Stimulated activated naive CD8-positive, alpha-beta T cell treated with anti-CD3 and anti-CD28 coated beads, Interleukin-15, amount 100 ng/mL, for 72 hours (primary cell): ENCODE data around the gene DYNLL2.
"Not testable (repeated sequence)": the region's sequence is repeated elsewhere in the genome, so short reads cannot be mapped to it uniquely, and the experiment has no call there.

ENCODE experiments used
- ATAC-seq: fragments of 150-1000 bp; cut with Tn5 transposase; 2 replicates; pipeline ENCODE4 v1.10.0; 2021; ENCODE audit warnings: mild to moderate bottlenecking, moderate library complexity
- DNase-seq, 2 donors: peaks; one replicate each; pipeline ENCODE4 v3.0.0; 2021 to 2022
- H3K27ac Mint-ChIP-seq, 2 donors: one replicate each; pipeline ENCODE4 v1.8.0; 2022; ENCODE audit warnings: mild to moderate bottlenecking in 2 of 2, mixed read lengths in 2 of 2, moderate library complexity in 2 of 2
- H3K27me3 Mint-ChIP-seq: one replicate; pipeline ENCODE4 v1.8.0; 2022; ENCODE audit warnings: mixed read lengths
- H3K4me1 Mint-ChIP-seq: one replicate; pipeline ENCODE4 v1.8.0; 2022; ENCODE audit warnings: mild to moderate bottlenecking, mixed read lengths
- H3K4me3 Mint-ChIP-seq, 2 donors: one replicate each; pipeline ENCODE4 v1.8.0; 2022; ENCODE audit warnings: mild to moderate bottlenecking in 2 of 2, mixed read lengths in 2 of 2, moderate library complexity in 1 of 2
- H3K9me3 Mint-ChIP-seq, 2 donors: one replicate each; pipeline ENCODE4 v1.8.0; 2022; ENCODE audit warnings: mixed read lengths in 2 of 2

Gene DYNLL2

DNA sequence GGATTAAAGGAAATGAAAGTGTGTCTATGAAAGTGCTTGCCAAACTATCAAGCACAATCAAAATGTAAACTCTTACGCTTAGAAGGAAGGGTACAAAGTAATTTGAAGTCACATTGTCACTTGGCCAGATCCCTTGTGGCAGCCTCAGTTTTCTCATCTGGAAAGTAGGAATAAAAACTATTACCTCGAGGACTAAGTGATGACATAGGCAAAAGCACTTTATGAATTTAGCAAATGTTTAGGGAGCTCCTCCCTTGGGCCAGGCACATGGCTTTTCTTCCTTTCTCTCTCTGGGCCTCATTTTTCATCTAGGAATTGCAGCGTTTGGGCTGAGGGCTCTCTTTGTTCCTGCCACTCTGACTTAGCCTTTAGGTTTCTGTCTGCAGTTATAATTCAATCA is 28.5 kb downstream of the DYNLL2 start:
- Mint-ChIP-seq H3K4me1 (no peaks in the 10 kb centered on the region), H3K9me3 (no peaks in the 10 kb centered on the region), H3K4me3 (no peak overlapping the region), H3K27ac (no peak overlapping the region), H3K27me3 (no peaks in the 10 kb centered on the region)
- DNase-seq: no peak
- ATAC-seq: no peak

DNA sequence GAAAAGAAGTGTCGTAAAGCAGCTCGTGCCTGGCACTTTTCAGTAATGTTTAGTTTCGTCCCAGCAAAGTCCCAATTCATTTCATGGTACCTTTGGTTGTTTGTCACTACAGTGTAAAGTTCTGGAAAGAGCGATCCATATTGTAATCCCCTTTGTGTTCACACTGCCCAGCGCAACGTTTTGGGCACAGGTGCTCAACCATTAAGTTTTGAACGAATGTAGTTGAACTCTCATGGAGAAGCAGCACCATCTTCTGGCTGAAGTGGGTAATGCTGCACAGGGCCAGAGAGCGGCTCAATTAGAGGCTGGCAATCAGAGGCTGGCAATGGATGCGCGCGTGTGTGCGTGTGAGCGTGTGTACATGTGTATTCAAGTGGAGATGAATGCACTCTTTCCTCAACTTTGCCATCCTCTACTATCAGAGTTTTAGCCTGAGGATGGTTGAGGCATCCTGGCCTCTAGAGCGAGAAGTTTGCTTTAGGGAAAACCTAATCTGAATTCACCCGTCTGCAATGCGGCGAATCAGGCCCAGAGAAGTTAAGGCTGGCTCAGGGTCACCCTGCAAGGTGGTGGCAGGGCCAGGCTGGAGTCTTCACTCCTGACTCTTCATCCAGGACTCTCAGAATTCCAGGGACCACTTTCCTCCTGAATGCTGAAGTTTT is 29.9 kb downstream of the DYNLL2 start:
- Mint-ChIP-seq H3K4me3 (no peak overlapping the region), H3K9me3 (no peaks in the 10 kb centered on the region), H3K27ac (no peak overlapping the region), H3K4me1 (no peaks in the 10 kb centered on the region), H3K27me3 (no peaks in the 10 kb centered on the region)
- DNase-seq: peak; percentile 81 to 82
- peak; percentile 89 for ATAC-seq

DNA sequence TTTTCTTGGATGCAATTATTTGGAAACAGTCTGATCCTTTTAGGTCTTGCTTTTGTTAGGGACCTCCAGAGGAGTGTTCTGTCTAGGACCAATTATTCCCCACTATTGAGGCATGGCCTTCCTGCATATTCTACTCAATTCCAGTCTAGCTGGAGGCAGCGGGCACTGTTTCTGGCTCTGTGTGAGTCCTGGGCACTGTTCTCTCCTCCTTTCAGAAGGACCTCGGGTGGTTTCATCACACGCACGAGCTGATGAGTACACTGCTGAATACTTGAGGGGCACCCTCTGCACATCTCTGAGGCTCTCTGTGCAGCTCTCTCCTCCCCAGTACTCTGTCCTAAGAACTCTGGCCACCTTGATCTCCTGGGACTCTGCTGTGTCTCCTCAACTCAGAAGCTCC is 30.7 kb downstream of the DYNLL2 start:
- no peak for ATAC-seq
- no peak for DNase-seq
- Mint-ChIP-seq H3K27me3 (no peaks in the 10 kb centered on the region), H3K4me1 (no peaks in the 10 kb centered on the region), H3K27ac (no peak overlapping the region), H3K9me3 (no peaks in the 10 kb centered on the region), H3K4me3 (no peak overlapping the region)

GRCh38 chr17:58117382-58117781 is 34.2 kb downstream of the DYNLL2 start:
- Mint-ChIP-seq H3K4me1 (no peaks in the 10 kb centered on the region), H3K9me3 (no peaks in the 10 kb centered on the region), H3K27ac (no peak overlapping the region), H3K4me3 (no peak overlapping the region), H3K27me3 (no peaks in the 10 kb centered on the region)
- ATAC-seq (no peak), DNase-seq (no peak)

DNA sequence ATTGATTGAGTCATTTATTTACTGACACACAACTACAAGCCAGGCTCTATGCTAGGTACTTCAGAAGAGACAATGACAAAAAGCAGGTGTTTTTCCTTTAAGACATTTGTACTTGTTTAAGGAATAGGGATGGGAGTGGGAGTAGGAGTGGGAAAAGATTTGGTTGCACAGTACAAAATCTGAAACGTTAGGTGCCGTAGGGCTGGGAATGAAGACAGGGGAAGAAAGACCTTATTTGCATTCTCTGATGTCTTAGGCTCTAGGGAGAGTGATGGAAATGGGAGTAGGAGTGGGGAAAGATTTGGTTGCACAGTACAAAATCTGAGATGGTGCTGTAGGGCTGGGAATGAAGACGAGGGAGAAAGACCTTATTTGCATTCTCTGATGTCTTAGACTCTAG is 36.3 kb downstream of the DYNLL2 start:
- Mint-ChIP-seq H3K4me1 (no peaks in the 10 kb centered on the region), H3K27ac (no peak overlapping the region), H3K4me3 (no peak overlapping the region)

DNA sequence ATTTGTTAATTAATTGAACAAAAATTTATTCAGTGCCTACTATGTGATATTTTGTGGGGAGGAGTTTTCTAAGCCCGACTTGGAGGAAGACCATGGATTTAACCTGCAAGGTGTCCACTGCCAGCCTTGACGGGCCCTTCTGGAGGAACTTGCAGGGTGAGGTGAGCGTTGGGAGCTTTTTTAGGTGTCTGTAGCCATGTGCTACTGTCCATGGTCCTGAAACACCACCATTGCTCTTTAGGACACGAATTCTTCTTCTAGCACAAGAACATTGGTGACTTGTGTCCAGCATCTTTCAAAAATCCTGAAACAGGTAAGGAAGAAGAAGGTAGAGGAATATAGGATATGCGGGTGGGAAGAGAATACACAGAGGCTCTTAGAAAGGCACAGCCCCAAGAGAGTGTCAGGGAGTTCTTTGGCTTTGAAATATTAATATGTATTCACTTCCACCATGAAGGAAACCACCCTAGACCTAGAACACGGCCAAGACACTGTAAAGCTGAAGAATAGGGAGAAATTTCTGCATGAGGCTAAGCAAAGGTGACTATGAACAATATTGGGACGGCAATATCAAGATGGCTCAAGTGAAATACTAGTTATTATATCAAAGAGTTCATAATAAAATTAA is 37.1 kb downstream of the DYNLL2 start:
- H3K27ac Mint-ChIP-seq: no peak overlapping the region
- H3K9me3 Mint-ChIP-seq: no peaks in the 10 kb centered on the region
- H3K4me1 Mint-ChIP-seq: no peaks in the 10 kb centered on the region
- ATAC-seq (no peak), DNase-seq (peak; percentile 17 to 28)
- H3K27me3 Mint-ChIP-seq: no peaks in the 10 kb centered on the region
- H3K4me3 Mint-ChIP-seq: no peak overlapping the region

More for the DNA sequence above, 36.3 kb downstream of the DYNLL2 start:
- no peaks in the 10 kb centered on the region for H3K9me3 Mint-ChIP-seq
- ATAC-seq: no peak
- no peaks in the 10 kb centered on the region for H3K27me3 Mint-ChIP-seq
- DNase-seq: no peak

GRCh38 chr17:58121925-58122324 is 38.7 kb downstream of the DYNLL2 start:
- no peaks in the 10 kb centered on the region for H3K9me3 Mint-ChIP-seq
- no peaks in the 10 kb centered on the region for H3K4me1 Mint-ChIP-seq
- peak; percentile 66 for ATAC-seq
- no peak overlapping the region for H3K4me3 Mint-ChIP-seq
- DNase-seq: peak in 1 of 2 donors; percentile 28
- H3K27ac Mint-ChIP-seq: no peak overlapping the region
- no peaks in the 10 kb centered on the region for H3K27me3 Mint-ChIP-seq

- DNase-seq: no peak
- H3K9me3 Mint-ChIP-seq: no peaks in the 10 kb centered on the region
- no peak for ATAC-seq
- H3K4me3 Mint-ChIP-seq: no peak overlapping the region
- no peak overlapping the region for H3K27ac Mint-ChIP-seq
- no peaks in the 10 kb centered on the region for H3K27me3 Mint-ChIP-seq
- no peaks in the 10 kb centered on the region for H3K4me1 Mint-ChIP-seq
These were observed 44.6 kb downstream of the DYNLL2 start for GRCh38 chr17:58127846-58128245.

DNA sequence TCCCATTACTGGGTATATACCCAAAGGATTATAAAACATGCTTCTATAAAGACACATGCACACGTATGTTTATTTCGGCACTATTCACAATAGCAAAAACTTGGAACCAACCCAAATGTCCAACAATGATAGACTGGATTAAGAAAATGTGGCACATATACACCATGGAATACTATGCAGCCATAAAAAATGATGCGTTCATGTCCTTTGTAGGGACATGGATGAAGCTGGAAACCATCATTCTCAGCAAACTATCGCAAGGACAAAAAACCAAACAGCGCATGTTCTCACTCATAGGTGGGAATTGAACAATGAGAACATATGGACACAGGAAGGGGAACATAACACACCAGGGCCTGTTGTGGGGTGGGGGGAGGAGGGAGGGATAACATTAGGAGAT is 49.5 kb downstream of the DYNLL2 start:
- H3K4me3 Mint-ChIP-seq, DNase-seq, H3K9me3 Mint-ChIP-seq, H3K27me3 Mint-ChIP-seq, H3K4me1 Mint-ChIP-seq, ATAC-seq, H3K27ac Mint-ChIP-seq: not testable (repeated sequence)

DNA sequence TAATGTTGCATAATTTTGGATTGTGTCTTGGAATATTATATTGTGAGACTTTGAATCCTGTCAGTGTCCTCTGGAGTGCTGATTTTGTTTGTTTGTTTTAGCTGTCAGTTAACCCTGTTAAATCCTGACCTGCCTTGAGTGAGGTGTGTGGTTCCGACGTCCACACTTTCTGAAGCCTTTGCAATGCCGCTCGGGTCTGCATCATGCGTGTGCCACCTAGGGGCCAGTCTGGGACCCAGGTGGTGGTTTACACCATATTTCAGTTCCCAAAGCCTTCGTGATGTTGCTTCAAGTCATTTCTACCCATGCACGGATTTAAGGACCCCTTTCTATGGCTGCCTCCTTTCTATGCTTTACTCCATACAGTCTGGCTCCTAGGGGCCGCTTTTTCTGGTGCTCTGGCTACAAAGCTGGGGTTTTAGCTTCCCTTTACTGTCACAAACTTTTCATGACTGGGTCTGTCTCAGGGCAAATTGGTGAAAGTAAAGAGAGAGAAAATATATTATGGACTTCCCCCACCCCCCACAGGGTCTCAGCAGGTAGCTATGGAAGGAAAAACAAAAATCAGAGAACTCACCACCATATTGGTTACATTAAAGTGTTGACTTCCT is 53.6 kb downstream of the DYNLL2 start:
- Mint-ChIP-seq H3K27ac (peak overlapping the region in 1 of 2 donors; percentile 64), H3K27me3 (no peaks in the 10 kb centered on the region), H3K4me3 (no peak overlapping the region), H3K4me1 (no peaks in the 10 kb centered on the region), H3K9me3 (peaks cover 4 to 10% of the 10 kb centered on the region in 2 donors)
- ATAC-seq: no peak
- no peak for DNase-seq

DNA sequence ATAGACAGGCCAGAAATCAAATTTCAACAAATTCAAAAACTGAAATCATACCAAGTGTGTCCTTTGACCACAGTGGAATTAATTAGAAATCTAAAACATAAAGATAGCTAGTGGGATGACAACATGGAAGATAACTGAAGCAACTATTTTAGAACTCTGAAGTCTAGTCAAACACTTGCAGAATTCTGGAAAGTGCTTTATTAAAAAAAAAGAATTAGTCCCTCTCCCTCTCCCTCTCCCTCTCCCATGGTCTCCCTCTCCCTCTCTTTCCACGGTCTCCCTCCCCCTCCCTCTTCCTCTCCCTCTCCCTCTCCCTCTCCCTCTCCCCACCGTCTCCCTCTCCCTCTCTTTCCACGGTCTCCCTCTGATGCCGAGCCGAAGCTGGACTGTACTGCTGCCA is 58.3 kb downstream of the DYNLL2 start:
- DNase-seq (no peak), ATAC-seq (no peak)
- H3K4me1 Mint-ChIP-seq: no peaks in the 10 kb centered on the region
- no peak overlapping the region for H3K27ac Mint-ChIP-seq
- H3K27me3 Mint-ChIP-seq: no peaks in the 10 kb centered on the region
- H3K9me3 Mint-ChIP-seq: peaks cover 28 to 29% of the 10 kb centered on the region in 2 donors
- H3K4me3 Mint-ChIP-seq: no peak overlapping the region

GRCh38 chr17:58143335-58143734 is 60.1 kb downstream of the DYNLL2 start:
- peaks cover 30 to 39% of the 10 kb centered on the region in 2 donors for H3K9me3 Mint-ChIP-seq
- H3K4me1 Mint-ChIP-seq, H3K27me3 Mint-ChIP-seq, ATAC-seq, H3K27ac Mint-ChIP-seq, DNase-seq, H3K4me3 Mint-ChIP-seq: not testable (repeated sequence)

DNA sequence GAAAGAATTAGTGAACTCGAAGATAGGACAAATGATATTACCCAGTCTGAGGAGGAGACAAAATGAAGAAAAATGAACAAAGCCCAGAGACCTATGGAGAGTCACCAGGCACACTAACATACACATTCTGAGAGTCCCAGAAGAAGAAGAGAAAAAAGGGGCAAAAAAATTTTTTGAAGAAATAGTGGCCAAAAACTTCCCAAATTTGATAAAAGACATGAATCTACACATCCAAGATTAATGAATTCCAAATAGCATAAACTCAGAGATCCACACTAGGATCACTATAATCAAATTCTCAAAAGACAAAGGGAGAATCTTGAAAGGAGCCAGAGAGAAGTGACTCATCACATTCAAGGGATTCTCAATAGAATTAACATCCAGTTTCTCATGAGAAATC is 61.6 kb downstream of the DYNLL2 start:
- Mint-ChIP-seq H3K4me1 (no peaks in the 10 kb centered on the region), H3K27ac (no peak overlapping the region), H3K27me3 (no peaks in the 10 kb centered on the region), H3K4me3 (no peak overlapping the region), H3K9me3 (peaks cover 33 to 39% of the 10 kb centered on the region in 2 donors)
- DNase-seq (no peak), ATAC-seq (no peak)
